Measurements from ENCODE around the gene SLC8A1.

The SLC8A1 gene

DNA sequence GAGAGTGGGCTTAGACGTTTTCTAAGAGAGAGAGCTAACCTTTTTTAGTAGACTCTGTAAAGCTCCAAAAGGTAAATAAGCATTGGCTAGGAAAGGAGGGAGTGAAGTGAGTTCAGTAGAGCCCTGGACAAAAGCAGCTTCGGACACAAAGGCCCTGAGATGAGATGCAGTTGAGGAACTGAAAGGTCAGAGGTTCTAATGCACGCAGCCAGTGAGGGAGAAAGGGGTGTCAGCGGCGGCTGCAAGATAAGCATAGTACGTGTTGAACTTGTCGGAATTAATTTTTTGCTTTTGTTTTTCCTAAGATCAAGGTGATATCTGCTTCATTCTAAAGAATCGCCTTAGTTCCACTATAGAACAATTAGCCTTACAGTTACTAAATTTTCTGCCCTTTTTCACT lies 11.2 kb upstream of the SLC8A1 start:
- DNase-seq (no peak), ATAC-seq (ENCODE audit: insufficient read depth, low read depth) (no peak)
- Histone ChIP-seq H3K79me2 (ENCODE audit: insufficient read depth, low read length) (no peaks in the 10 kb centered on the region), H3K9ac (ENCODE audit: low read depth, low read length) (no peak overlapping the region), H3K36me3 (ENCODE audit: insufficient read depth, low read length) (no peaks in the 10 kb centered on the region), H2AFZ (ENCODE audit: low read depth, low read length) (no peak overlapping the region), H3K27ac (ENCODE audit: low read length) (no peak overlapping the region), H4K20me1 (ENCODE audit: insufficient read depth, low read length) (no peaks in the 10 kb centered on the region), H3K4me2 (ENCODE audit: insufficient read depth, low read length) (no peak overlapping the region), H3K27me3 (ENCODE audit: insufficient read depth, low read length, poor library complexity) (no peaks in the 10 kb centered on the region), H3K4me3 (ENCODE audit: low read depth in 1 of 2, low read length in 2 of 2) (no peak overlapping the region), H3K9me3 (ENCODE audit: insufficient read depth, low read length, severe bottlenecking) (no peaks in the 10 kb centered on the region), H3K4me1 (ENCODE audit: insufficient read depth, low read length) (no peaks in the 10 kb centered on the region)
- TF ChIP-seq, protein P1, sequence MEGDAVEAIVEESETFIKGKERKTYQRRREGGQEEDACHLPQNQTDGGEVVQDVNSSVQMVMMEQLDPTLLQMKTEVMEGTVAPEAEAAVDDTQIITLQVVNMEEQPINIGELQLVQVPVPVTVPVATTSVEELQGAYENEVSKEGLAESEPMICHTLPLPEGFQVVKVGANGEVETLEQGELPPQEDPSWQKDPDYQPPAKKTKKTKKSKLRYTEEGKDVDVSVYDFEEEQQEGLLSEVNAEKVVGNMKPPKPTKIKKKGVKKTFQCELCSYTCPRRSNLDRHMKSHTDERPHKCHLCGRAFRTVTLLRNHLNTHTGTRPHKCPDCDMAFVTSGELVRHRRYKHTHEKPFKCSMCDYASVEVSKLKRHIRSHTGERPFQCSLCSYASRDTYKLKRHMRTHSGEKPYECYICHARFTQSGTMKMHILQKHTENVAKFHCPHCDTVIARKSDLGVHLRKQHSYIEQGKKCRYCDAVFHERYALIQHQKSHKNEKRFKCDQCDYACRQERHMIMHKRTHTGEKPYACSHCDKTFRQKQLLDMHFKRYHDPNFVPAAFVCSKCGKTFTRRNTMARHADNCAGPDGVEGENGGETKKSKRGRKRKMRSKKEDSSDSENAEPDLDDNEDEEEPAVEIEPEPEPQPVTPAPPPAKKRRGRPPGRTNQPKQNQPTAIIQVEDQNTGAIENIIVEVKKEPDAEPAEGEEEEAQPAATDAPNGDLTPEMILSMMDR (IDR thresholded peaks at IDR 0.05; ENCODE audit: borderline replicate concordance, extremely low read depth, low read length, poor library complexity, severe bottlenecking): no peak
- TF ChIP-seq EZH2 (IDR thresholded peaks at IDR 0.05; ENCODE audit: borderline replicate concordance, low read depth, low read length, severe bottlenecking): no peak

GRCh38 chr2:40458271-40458794 lies 6.4 kb upstream of the SLC8A1 start:
- Histone ChIP-seq H4K20me1 (ENCODE audit: insufficient read depth, low read length) (no peaks in the 10 kb centered on the region), H3K27me3 (ENCODE audit: insufficient read depth, low read length, poor library complexity) (no peaks in the 10 kb centered on the region), H3K79me2 (ENCODE audit: insufficient read depth, low read length) (no peaks in the 10 kb centered on the region), H3K4me2 (ENCODE audit: insufficient read depth, low read length) (no peak overlapping the region), H3K9me3 (ENCODE audit: insufficient read depth, low read length, severe bottlenecking) (no peaks in the 10 kb centered on the region), H3K4me3 (ENCODE audit: low read depth in 1 of 2, low read length in 2 of 2) (no peak overlapping the region), H3K4me1 (ENCODE audit: insufficient read depth, low read length) (no peaks in the 10 kb centered on the region), H3K36me3 (ENCODE audit: insufficient read depth, low read length) (no peaks in the 10 kb centered on the region), H3K9ac (ENCODE audit: low read depth, low read length) (no peak overlapping the region), H2AFZ (ENCODE audit: low read depth, low read length) (0 out of 2 replicates have a peak overlapping the region, but pooled peaks have one; percentile 7), H3K27ac (ENCODE audit: low read length) (no peak overlapping the region)
- ATAC-seq (ENCODE audit: insufficient read depth, low read depth): no peak
- DNase-seq: no peak
- TF ChIP-seq, protein P1 (IDR thresholded peaks at IDR 0.05; ENCODE audit: borderline replicate concordance, extremely low read depth, low read length, poor library complexity, severe bottlenecking): no peak
- TF ChIP-seq EZH2 (IDR thresholded peaks at IDR 0.05; ENCODE audit: borderline replicate concordance, low read depth, low read length, severe bottlenecking): no peak

- Histone ChIP-seq H3K4me2 (ENCODE audit: insufficient read depth, low read length) (no peak overlapping the region), H2AFZ (ENCODE audit: low read depth, low read length) (no peak overlapping the region)
- DNase-seq: no peak
These were observed 5.9 kb upstream of the SLC8A1 start for GRCh38 chr2:40457837-40458236.

More at GRCh38 chr2:40457837-40458236, 5.9 kb upstream of the SLC8A1 start:
- H3K27me3 ChIP-seq (ENCODE audit: insufficient read depth, low read length, poor library complexity): no peaks in the 10 kb centered on the region
- peaks cover 3% of the 10 kb centered on the region for H3K4me1 ChIP-seq (ENCODE audit: insufficient read depth, low read length)
- H3K9ac ChIP-seq (ENCODE audit: low read depth, low read length): no peak overlapping the region
- H3K27ac ChIP-seq (ENCODE audit: low read length): no peak overlapping the region
- H4K20me1 ChIP-seq (ENCODE audit: insufficient read depth, low read length): no peaks in the 10 kb centered on the region
- no peak overlapping the region for H3K4me3 ChIP-seq (ENCODE audit: low read depth in 1 of 2, low read length in 2 of 2)
- H3K36me3 ChIP-seq (ENCODE audit: insufficient read depth, low read length): no peaks in the 10 kb centered on the region
- no peak for ATAC-seq (ENCODE audit: insufficient read depth, low read depth)
- no peaks in the 10 kb centered on the region for H3K79me2 ChIP-seq (ENCODE audit: insufficient read depth, low read length)
- H3K9me3 ChIP-seq (ENCODE audit: insufficient read depth, low read length, severe bottlenecking): no peaks in the 10 kb centered on the region
- no peak for TF ChIP-seq EZH2 (IDR thresholded peaks at IDR 0.05; ENCODE audit: borderline replicate concordance, low read depth, low read length, severe bottlenecking)
- TF ChIP-seq, protein P1 (IDR thresholded peaks at IDR 0.05; ENCODE audit: borderline replicate concordance, extremely low read depth, low read length, poor library complexity, severe bottlenecking): no peak
